Measurements from ENCODE around the gene MBNL1.

MBNL1 gene

DNA sequence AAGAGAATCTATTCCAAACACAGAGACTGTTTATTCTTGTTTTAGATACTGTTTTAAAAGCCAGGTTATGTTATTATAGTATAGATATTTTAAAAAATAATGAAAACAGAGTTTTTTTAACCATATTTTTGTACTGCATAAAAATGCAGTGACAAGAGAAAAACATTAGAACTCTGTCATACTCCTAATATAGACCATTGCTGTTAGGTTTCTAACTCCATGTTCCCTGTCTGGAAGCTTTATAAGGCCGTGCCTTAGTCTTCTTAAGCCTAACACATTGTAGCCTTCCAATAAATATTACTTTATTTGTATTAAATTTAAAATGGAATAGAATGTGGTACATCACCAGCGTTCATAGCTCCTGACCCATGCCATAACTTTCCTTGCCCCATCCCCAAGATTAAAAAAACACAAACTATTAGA is 53.2 kb downstream of the MBNL1 start:
- TF ChIP-seq CTCF (IDR thresholded peaks at IDR 0.05; ENCODE audit: low read depth, low read length, missing control alignments) = no peak
- H3K4me3 ChIP-seq (ENCODE audit: low read depth, low read length) = no peak overlapping the region
- no peak for DNase-seq (ENCODE audit: low read depth)
- in situ Hi-C loops (cut with HindIII; ENCODE audit: low sequenced_read_pairs) = no loop called here

- in situ Hi-C loops (cut with HindIII; ENCODE audit: low sequenced_read_pairs) = no loop called here
- no peak for DNase-seq (ENCODE audit: low read depth)
- no peak overlapping the region for H3K4me3 ChIP-seq (ENCODE audit: low read depth, low read length)
- TF ChIP-seq CTCF (IDR thresholded peaks at IDR 0.05; ENCODE audit: low read depth, low read length, missing control alignments) = no peak
Observed at GRCh38 chr3:152322756-152323155, 54.0 kb downstream of the MBNL1 start.

DNA sequence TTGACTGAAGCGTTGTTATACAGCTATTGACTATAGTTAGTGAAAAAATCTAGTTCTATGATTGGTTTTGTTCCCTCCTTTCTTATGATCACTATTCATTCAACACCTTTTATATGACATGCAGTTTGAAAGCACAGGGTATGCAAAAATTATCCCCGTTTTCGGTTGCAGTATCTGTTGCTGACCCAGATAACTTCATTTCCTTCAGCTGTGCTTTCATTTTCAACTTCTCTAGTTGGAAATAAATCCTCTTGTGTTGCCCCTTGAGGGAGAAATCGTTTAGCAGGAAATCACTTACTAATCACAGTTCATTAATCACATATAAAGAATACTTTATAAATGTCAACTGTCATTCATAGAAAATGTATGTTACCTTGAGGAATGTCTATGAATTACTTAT is 55.1 kb downstream of the MBNL1 start:
- DNase-seq (ENCODE audit: low read depth) = no peak
- H3K4me3 ChIP-seq (ENCODE audit: low read depth, low read length) = no peak overlapping the region
- in situ Hi-C loops (cut with HindIII; ENCODE audit: low sequenced_read_pairs) = no loop called here
- no peak for TF ChIP-seq CTCF (IDR thresholded peaks at IDR 0.05; ENCODE audit: low read depth, low read length, missing control alignments)

DNA sequence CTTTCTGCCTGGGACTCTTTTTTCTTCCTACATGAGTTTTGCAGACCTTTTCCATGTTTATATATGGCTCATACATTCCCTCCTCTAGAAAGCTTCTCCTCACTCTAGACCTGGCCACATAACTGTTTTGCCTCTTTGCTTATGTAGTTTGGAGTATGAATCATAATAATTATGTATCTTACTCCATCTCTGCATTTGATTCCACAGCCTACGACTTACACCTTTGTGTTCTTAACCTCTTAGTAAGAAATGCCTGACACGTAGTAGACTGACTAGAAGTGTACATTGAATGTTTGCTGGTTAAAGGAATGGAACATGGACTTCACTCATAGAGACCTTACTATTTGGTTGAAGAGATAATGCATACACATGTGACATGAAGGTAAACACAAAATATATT is 56.4 kb downstream of the MBNL1 start:
- in situ Hi-C loops (cut with HindIII; ENCODE audit: low sequenced_read_pairs) = no loop called here
- H3K4me3 ChIP-seq (ENCODE audit: low read depth, low read length) = no peak overlapping the region
- no peak for TF ChIP-seq CTCF (IDR thresholded peaks at IDR 0.05; ENCODE audit: low read depth, low read length, missing control alignments)

DNA sequence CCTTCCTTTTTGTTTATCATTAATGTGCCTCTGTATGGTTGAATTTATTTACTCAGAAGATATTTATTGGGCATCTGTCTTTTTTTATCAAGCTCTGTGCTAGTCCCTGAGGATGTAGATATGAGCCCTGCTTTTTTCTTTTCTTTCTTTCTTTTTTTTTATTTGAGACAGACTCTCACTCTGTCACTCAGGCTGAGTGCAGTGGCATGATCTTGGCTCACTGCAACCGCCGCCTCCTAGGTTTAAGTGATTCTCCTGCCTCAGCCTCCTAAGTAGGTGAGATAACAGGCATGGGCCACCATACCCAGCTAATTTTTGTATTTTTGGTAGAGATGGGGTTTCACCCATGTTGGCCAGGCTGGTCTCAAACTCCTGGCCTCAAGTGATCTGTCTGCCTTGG is 58.5 kb downstream of the MBNL1 start:
- in situ Hi-C loops (cut with HindIII; ENCODE audit: low sequenced_read_pairs) = no loop called here
- DNase-seq (ENCODE audit: low read depth) = no peak
- no peak for TF ChIP-seq CTCF (IDR thresholded peaks at IDR 0.05; ENCODE audit: low read depth, low read length, missing control alignments)
- no peak overlapping the region for H3K4me3 ChIP-seq (ENCODE audit: low read depth, low read length)

More for the DNA sequence above, 56.4 kb downstream of the MBNL1 start:
- DNase-seq (ENCODE audit: low read depth) = no peak

DNA sequence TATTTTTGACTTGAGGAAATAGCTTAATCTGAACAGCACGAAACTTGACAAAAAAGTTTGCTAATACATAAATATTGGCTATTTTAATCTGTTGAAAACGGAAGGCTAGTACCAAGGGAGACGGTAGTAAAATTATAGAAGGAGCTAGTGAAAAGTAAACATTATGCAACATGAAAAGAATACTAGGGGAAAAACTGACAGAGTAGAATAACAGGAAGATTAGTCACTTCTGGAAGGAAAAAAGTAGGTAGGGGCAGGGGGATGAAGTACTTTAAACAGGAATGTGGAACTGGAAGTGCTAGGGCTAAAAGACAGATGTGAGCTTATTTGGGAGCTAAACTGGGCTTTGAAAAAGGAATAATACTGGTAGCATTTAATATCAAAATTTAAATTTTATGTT is 60.1 kb downstream of the MBNL1 start:
- in situ Hi-C loops (cut with HindIII; ENCODE audit: low sequenced_read_pairs) = no loop called here
- DNase-seq (ENCODE audit: low read depth) = peak; percentile 70
- no peak for TF ChIP-seq CTCF (IDR thresholded peaks at IDR 0.05; ENCODE audit: low read depth, low read length, missing control alignments)
- H3K4me3 ChIP-seq (ENCODE audit: low read depth, low read length) = no peak overlapping the region

DNA sequence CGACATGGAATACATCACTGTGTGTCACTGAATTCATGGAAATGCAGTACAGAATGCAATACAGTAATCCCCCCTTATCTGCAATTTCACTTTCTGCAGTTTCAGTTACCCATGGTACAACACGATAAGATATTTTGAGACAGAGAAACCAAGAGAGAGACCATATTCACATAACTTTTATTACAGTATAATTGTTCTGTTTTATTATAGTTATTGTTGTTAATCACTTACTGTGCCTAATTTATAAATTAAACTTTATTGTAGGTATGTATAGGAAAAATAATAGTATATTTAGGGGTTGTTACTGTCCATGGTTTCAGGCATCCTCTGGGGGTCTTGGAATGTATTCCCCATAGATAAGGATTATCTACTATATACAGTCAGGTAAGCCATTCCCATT is 61.8 kb downstream of the MBNL1 start:
- in situ Hi-C loops (cut with HindIII; ENCODE audit: low sequenced_read_pairs) = no loop called here
- no peak for DNase-seq (ENCODE audit: low read depth)
- H3K4me3 ChIP-seq (ENCODE audit: low read depth, low read length) = no peak overlapping the region
- no peak for TF ChIP-seq CTCF (IDR thresholded peaks at IDR 0.05; ENCODE audit: low read depth, low read length, missing control alignments)
